Hepatocyte (in vitro differentiated cells): ENCODE data around the gene MAP3K4. TPM values are rescaled to one million over a fixed set of nuclear protein-coding genes. Genes with fewer than 3 reads are reported as not detected.

Experiments
- DNase-seq: peaks from one replicate; pipeline ENCODE4 v3.0.0-alpha.2; 2016; ENCODE audit warnings: low spot score
- H2AFZ ChIP-seq: fragments of 200-600 bp; sonication (generic); 2 replicates; pipeline ENCODE4 v1.6.0; 2016; ENCODE audit warnings: antibody characterized with exemption, mild to moderate bottlenecking
- H3K27ac ChIP-seq: fragments of 200-600 bp; sonication (generic); 2 replicates; pipeline ENCODE4 v1.5.1; 2016; ENCODE audit warnings: mild to moderate bottlenecking
- H3K27me3 ChIP-seq: fragments of 200-600 bp; sonication (generic); 2 replicates; pipeline ENCODE4 v1.6.1; 2016
- H3K36me3 ChIP-seq: fragments of 200-600 bp; sonication (generic); replicated peaks from 2 replicates; pipeline ENCODE4 v1.5.1; 2016; ENCODE audit warnings: low read depth; ENCODE audit not compliant: insufficient read depth
- H3K4me1 ChIP-seq: fragments of 200-600 bp; sonication (generic); 2 replicates; pipeline ENCODE4 v1.5.1; 2016; ENCODE audit warnings: mild to moderate bottlenecking, moderate library complexity; ENCODE audit not compliant: insufficient read depth
- H3K4me2 ChIP-seq: fragments of 200-600 bp; sonication (generic); 2 replicates; pipeline ENCODE4 v1.6.0; 2016
- H3K4me3 ChIP-seq: fragments of 200-600 bp; sonication (generic); 2 replicates; pipeline ENCODE4 v1.5.1; 2016; ENCODE audit warnings: mild to moderate bottlenecking
- H3K79me2 ChIP-seq: fragments of 200-600 bp; sonication (generic); 2 replicates; pipeline ENCODE4 v1.6.0; 2017; ENCODE audit warnings: mild to moderate bottlenecking
- H3K9me2 ChIP-seq: fragments of 200-600 bp; sonication (generic); replicated peaks from 2 replicates; pipeline ENCODE4 v1.6.0; 2017; ENCODE audit warnings: mild to moderate bottlenecking; ENCODE audit not compliant: insufficient read depth
- H3K9me3 ChIP-seq: fragments of 200-600 bp; sonication (generic); 2 replicates; pipeline ENCODE4 v1.5.1; 2016; ENCODE audit warnings: low read depth, mild to moderate bottlenecking
- H4K20me1 ChIP-seq: fragments of 200-600 bp; sonication (generic); 2 replicates; pipeline ENCODE4 v1.6.0; 2016; ENCODE audit warnings: mild to moderate bottlenecking; ENCODE audit not compliant: insufficient read depth, poor library complexity, severe bottlenecking
- EZH2 ChIP-seq: fragments of 200-600 bp; sonication (generic); IDR thresholded peaks from 2 replicates; pipeline ENCODE4 v1.6.1; 2016; ENCODE audit warnings: antibody characterized with exemption, mild to moderate bottlenecking, borderline replicate concordance
- EZH2phosphoT487 ChIP-seq: fragments of 200-600 bp; sonication (generic); IDR thresholded peaks from one replicate; pipeline ENCODE4 v1.6.1; 2018; ENCODE audit warnings: antibody characterized with exemption, mild to moderate bottlenecking, low read depth, moderate library complexity; ENCODE audit not compliant: unreplicated experiment, severe bottlenecking
- WGBS: methylation state at CpG from one replicate; pipeline ENCODE4 v1.1.6; 2016; ENCODE audit warnings: low lambda C conversion rate; ENCODE audit errors: missing lambda C conversion rate; 5-methylcytosine and 5-hydroxymethylcytosine counted together
- polyA plus RNA-seq: library from polyadenylated mRNA; unstranded; fragments of >200 nt; fragmentation: Nextera tagmentation; extraction: Ambion mirVana; gene quantifications from 2 replicates; pipeline ENCODE4 v1.2.1, GENCODE V29; 2016
- total RNA-seq: library from RNA; depleted of rRNA; stranded (reverse); fragments of >200 nt; gene quantifications from 2 replicates; pipeline ENCODE4 v1.2.3, GENCODE V29; 2014
- TF ChIP-seq, protein P1 (sequence below): fragments of 200-600 bp; sonication (generic); IDR thresholded peaks from 2 replicates; pipeline ENCODE4 v1.5.1; 2016; ENCODE audit warnings: antibody characterized with exemption, mild to moderate bottlenecking; ENCODE audit not compliant: poor library complexity

The MAP3K4 gene
- total and polyA plus RNA-seq, 2 experiments from 2014 or later = 10.9 to 21.5 TPM

- H3K9me3 ChIP-seq = no peaks in the 10 kb centered on the region
- H3K79me2 ChIP-seq = no peaks in the 10 kb centered on the region
- H3K4me1 ChIP-seq = no peaks in the 10 kb centered on the region
- WGBS = 35% methylated on average over 4 of the region's 4 CpGs
- peak overlapping the region; percentile 18 for H3K4me2 ChIP-seq
- no peaks in the 10 kb centered on the region for H3K27me3 ChIP-seq
- no peak for TF ChIP-seq EZH2
- TF ChIP-seq, protein P1, sequence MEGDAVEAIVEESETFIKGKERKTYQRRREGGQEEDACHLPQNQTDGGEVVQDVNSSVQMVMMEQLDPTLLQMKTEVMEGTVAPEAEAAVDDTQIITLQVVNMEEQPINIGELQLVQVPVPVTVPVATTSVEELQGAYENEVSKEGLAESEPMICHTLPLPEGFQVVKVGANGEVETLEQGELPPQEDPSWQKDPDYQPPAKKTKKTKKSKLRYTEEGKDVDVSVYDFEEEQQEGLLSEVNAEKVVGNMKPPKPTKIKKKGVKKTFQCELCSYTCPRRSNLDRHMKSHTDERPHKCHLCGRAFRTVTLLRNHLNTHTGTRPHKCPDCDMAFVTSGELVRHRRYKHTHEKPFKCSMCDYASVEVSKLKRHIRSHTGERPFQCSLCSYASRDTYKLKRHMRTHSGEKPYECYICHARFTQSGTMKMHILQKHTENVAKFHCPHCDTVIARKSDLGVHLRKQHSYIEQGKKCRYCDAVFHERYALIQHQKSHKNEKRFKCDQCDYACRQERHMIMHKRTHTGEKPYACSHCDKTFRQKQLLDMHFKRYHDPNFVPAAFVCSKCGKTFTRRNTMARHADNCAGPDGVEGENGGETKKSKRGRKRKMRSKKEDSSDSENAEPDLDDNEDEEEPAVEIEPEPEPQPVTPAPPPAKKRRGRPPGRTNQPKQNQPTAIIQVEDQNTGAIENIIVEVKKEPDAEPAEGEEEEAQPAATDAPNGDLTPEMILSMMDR = no peak
- no peak for TF ChIP-seq EZH2phosphoT487
- DNase-seq = peak; percentile 28
- H3K36me3 ChIP-seq = no peaks in the 10 kb centered on the region
- H4K20me1 ChIP-seq = no peaks in the 10 kb centered on the region
- H2AFZ ChIP-seq = peak overlapping the region; percentile 20
- H3K9me2 ChIP-seq = no peaks in the 10 kb centered on the region
- no peak overlapping the region for H3K4me3 ChIP-seq
- peak overlapping the region; percentile 2 for H3K27ac ChIP-seq
These were observed 41.1 kb upstream of the MAP3K4 start for GRCh38 chr6:160950507-160950906.

DNA sequence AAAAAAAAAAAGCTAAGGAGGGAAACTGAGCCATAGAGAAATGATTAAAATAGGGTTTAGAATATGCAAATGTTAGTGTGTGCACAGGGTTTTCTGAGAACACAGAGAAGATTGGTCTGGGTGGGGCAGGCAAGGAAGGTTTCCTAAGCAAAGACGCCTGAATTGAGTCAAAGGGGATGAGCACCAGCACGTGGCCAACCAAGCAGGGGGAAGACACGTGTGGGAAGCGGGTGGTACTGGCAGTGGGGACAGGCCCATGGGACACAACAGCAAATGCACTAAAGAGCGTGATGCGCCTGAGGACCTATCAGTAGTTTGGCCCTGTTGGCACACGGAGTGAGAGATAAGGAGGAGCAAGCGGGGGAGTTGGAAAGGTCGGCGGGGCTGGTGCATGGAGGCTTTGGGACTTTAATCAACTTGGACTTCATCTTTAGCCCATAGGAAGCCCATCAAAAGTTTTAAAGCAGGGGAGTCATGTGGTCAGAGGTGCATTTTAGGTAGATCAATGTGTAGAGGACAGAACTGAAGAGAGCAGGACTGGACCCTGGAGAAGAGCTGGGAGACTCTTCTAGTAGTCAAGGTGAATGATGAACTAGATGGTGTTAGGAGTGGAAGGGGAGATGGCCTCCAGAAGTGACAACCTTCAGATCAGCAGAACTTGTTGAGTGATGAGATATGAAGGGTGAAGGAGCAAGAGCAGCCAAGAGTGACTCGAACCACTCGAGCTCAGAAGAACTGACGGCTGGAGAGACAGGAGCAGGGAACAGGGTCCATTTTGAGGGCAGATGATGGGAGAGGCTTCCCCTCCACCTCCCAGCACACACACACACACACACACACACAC lies 40.2 kb upstream of the MAP3K4 start:
- H3K9me2 ChIP-seq = no peaks in the 10 kb centered on the region
- H2AFZ ChIP-seq = no peak overlapping the region
- DNase-seq = no peak
- H3K27me3 ChIP-seq = no peaks in the 10 kb centered on the region
- no peaks in the 10 kb centered on the region for H3K36me3 ChIP-seq
- H3K27ac ChIP-seq = no peak overlapping the region
- H3K4me3 ChIP-seq = no peak overlapping the region
- no peak overlapping the region for H3K4me2 ChIP-seq
- 93% methylated on average over 13 of the region's 13 CpGs for WGBS
- H3K4me1 ChIP-seq = no peaks in the 10 kb centered on the region
- no peaks in the 10 kb centered on the region for H3K79me2 ChIP-seq
- no peaks in the 10 kb centered on the region for H3K9me3 ChIP-seq
- TF ChIP-seq, protein P1 = no peak
- no peak for TF ChIP-seq EZH2phosphoT487
- TF ChIP-seq EZH2 = no peak
- H4K20me1 ChIP-seq = no peaks in the 10 kb centered on the region

DNA sequence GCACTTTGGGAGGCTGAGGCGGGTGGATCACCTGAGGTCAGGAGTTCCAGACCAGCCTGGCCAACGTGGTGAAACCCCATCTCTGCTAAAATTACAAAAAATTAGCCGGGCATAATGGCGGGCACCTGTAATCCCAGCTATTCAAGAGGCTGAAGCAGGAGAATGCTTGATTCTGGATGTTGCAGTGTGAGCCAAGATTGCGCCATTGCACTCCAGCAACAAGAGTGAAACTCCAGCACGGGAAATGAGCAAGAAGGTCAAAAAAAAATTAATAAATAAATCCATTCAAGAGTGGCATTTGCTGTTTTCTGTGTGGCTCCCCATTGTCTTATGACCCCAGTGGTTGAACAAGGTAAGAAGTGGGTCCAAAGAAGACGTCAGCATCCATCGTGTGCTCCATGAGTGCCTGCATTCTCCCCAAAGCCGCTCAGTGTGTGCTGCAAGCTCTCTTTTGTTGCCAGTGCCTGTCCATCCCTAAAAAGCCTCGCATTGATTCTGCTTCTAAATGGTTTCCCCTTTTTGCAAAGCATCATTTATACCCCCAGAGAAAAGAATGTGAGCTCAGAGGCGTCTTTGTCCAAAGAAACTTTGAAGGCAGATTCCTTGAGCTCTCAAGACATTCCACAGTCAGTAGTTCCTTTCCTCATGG lies 38.8 kb upstream of the MAP3K4 start:
- H3K79me2 ChIP-seq = no peaks in the 10 kb centered on the region
- H4K20me1 ChIP-seq = no peaks in the 10 kb centered on the region
- WGBS = 76% methylated on average over 11 of the region's 11 CpGs
- no peaks in the 10 kb centered on the region for H3K36me3 ChIP-seq
- H3K27ac ChIP-seq = no peak overlapping the region
- H3K4me3 ChIP-seq = no peak overlapping the region
- DNase-seq = no peak
- H3K27me3 ChIP-seq = no peaks in the 10 kb centered on the region
- no peak overlapping the region for H2AFZ ChIP-seq
- no peaks in the 10 kb centered on the region for H3K9me3 ChIP-seq
- H3K4me2 ChIP-seq = no peak overlapping the region
- TF ChIP-seq EZH2phosphoT487 (no peak), EZH2 (no peak)
- TF ChIP-seq, protein P1 = no peak
- no peaks in the 10 kb centered on the region for H3K9me2 ChIP-seq
- H3K4me1 ChIP-seq = no peaks in the 10 kb centered on the region
